G401.6 (cell line): ENCODE data around the gene PLK5.
"Not testable (repeated sequence)": the region's sequence is repeated elsewhere in the genome, so short reads cannot be mapped to it uniquely, and the experiment has no call there.

ENCODE experiments used
- FAIRE-seq: peaks from 2 replicates; lab custom pipeline; 2012; peaks lifted over from hg19 to GRCh38; lab: Jason Lieb, UNC

The PLK5 gene

GRCh38 chr19:1523412-1524286 lies at the start of gene PLK5:
Gene PLK5, plus strand, starts transcription at chr19:1524077. Its CDS starts 2,920 bp downstream, at chr19:1526997.
- no peak for FAIRE-seq

DNA sequence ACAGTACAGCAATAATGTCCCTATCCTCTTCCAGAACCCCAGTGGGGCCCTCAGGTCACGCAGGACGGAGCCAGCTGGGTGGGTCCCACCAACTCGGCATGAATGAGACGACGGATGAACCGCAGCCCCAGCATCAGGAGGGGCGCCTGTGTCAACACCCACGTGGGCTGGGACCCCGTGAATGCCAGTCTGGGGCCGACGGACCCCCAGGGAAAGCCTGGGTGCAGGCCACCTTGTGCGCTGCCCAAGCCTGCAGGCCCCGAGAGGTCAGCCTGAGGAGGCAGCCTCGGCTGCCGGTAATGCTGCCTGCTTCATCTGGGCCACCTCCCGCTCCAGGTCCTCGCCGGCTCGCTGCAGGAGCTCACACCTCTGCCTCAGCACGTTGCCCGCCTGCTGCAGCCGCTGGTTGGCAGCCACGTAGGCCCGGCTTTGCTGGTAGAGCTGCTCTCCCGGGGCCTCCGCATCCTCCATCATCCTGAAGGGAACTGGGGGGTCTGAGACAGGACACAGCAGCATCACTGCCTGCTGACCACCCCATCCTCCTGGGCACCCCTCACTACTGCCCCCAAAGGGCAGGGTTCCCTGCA lies 49.0 kb upstream of the PLK5 start:
- FAIRE-seq: no peak

- FAIRE-seq: no peak
These were observed 48.0 kb upstream of the PLK5 start for GRCh38 chr19:1475751-1476437.

DNA sequence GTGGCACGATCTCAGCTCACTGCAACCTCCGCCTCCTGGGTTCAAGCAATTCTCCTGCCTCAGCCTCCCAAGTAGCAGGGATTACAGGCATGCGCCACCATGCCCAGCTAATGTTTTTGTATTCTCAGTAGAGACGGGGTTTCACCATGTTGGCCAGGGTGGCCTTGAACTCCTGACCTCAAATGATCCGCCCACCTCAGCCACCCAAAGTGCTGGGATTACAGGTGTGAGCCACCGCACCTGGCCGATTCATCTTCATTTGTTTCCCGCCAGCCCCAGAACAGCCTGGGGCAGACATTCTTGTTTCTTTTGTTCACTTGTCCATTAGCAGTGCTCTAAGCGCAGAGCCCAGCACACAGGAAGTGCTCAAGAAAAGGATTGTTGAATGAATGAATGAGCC lies 46.8 kb upstream of the PLK5 start:
- not testable (repeated sequence) for FAIRE-seq

DNA sequence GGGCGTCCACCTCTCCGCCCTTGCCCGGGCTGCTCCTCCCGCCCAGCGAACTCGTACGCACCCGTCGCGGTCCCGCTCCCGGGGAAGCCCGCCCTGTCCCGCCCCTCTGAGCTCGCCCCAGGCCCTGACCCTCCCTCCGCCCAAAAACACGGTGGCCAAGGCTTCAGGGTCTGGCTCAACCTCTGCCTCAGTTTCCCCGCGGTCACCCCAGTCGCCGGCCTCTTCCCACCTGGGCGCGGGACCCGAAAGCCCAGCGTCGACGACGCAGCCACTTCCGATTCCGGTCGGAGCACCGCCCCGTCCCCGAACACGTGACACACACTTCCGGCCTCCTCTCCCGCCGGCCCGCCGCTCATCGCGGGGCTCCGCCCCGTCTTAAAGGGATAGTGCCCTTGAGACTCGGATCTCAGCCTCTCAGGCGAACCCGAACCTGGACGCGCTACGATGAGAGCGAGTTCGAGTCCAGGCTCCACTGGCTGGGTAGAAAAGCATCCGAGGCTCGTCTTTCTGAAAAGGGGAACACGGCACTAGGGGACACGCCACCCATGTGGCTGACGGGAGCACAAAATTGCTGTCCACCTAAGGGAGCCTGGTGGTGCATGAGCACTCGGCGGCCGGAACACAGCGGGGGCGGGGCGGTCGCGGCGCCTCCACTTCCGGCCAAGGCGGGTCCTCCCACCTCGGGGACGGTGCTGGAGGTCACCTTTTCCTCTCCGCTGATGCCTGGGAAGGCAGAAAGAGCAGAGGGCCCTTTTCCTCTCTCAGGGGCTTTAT lies 44.8 kb upstream of the PLK5 start, which contains the start of gene C19orf25:
Gene C19orf25, minus strand, starts transcription at position 282 of the 774 bp plus-strand sequence. CDS start 312 bp downstream, outside the sequence.
- peak; percentile 97 for FAIRE-seq

GRCh38 chr19:1481224-1481892 lies 42.5 kb upstream of the PLK5 start:
- no peak for FAIRE-seq

DNA sequence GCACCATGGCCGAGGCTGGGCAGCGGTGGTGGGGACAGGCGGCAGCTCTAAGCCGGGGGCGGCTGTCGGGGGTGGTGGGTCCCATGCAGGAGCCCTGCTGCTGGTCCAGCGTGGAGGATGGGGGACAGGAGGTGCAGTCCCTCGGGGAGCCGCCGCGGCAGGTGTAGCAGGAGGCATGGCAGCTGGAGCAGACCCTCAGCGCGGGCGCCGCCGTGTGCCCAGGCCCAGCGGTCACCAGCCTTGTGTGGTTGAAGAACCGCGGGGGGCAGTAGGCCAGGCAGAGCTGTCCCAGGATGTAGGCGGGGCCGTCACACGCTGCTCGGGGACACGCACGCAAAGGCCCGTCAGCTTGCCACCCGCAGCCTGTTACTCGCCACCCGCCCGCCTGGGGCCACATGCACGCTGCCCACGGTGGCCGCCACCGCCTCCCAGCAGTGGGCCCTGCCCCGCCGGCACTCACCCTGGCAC lies 42.0 kb upstream of the PLK5 start:
- FAIRE-seq: no peak

GRCh38 chr19:1482361-1483130 lies 41.3 kb upstream of the PLK5 start:
- FAIRE-seq: no peak

- FAIRE-seq: no peak
These were observed 40.5 kb upstream of the PLK5 start for GRCh38 chr19:1483131-1483978.

- no peak for FAIRE-seq
These were observed 39.9 kb upstream of the PLK5 start for GRCh38 chr19:1483979-1484428.

GRCh38 chr19:1486720-1487575 lies 36.9 kb upstream of the PLK5 start:
- FAIRE-seq: no peak

GRCh38 chr19:1487576-1488281 lies 36.1 kb upstream of the PLK5 start:
- FAIRE-seq: no peak

DNA sequence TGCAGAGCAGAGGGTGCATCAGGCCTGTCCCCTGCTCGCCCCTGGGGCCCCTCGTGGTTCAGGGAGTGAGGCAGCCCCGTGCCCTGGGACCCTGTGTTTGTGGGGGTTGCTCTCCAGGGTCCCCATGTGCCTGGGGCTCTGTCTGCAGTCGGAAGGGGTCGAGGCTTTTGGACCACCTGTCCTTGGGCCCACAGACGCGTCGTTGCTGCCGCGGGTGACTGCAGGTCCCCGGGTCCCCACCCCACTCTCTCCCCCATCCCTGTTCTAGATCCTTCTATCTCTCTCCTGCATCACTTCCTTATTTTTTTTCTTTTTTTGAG lies 35.6 kb upstream of the PLK5 start:
- no peak for FAIRE-seq

DNA sequence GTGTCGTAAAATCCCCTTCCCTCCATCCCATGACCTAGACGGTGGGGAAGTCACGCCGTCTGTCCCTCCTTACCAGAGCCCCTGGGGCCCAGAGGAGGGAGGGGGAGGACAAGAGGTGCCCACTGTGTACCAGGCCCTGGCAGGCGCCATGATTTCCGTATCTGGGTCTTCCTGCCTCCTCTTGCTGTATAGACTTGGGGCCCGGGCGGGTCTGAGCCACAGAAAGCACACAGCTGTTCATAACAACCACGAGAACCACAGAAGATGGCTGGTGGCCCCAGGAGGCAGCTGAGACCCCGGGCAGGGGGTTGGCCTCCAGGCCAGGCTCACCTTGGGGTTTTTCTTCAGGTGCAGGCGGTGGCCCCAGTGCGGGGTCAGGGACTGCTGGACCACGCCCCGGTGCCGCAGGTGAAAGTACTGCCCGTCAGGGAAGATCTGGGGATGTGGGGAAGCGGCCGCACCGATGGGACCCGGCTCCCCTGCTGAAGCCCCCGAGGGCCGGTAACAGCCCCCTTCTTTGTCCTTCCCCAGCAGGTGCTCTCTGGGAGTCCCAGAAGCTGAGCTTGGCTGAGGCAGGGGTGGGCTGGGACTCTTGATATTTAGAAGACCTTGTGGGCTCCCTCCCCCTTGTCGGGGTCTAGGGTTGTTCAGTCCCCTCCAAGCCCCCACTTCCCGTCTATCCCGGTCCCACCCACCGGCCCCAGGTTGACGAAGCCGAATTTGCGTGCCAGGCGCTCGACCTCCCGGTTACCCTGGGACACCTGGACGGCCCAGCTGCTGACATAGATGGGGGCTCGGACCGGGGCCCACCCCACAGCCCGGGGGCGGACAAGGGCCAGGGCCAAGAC lies 34.2 kb upstream of the PLK5 start:
- no peak for FAIRE-seq

DNA sequence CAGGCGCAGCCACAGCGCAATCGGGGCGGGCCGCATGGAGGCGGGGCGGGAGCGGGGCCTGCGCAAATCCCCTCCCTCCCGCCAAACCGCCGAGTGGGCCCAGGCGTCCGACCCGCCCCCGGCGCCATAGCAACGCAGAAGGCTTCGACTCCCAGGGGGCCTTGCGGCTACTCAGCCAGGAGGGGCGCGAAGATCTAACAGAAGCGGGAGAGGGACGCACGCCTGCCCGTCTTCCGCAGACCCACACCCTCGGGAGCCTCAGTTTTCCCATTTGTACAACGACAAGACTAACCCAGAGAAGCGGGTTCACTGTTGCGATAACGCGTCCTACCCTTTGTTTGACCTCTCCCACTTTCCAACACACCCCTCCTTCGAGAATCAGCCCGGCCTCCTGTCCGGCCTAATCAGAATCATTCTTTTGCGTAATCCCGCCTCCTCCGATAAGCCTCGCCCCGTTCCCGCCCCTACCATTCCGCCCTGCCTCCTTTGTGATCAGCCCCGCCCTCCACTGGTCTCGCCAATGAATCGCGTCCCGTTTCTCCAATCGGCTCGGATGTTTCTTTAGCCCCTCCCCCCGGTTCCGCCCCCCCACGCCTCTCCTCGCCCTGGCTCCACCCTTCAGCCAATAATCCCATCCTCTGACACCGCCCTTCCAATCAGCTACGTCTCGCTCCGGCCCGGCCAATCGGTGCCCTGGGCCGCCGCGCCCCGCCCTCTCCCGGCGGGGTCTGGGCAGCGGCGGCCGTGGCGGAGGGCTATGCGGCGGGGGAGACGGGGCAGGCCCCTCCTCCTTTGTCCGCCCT lies 33.4 kb upstream of the PLK5 start, which contains the start of gene PCSK4:
Gene PCSK4, minus strand, starts transcription at position 40 of the 803 bp plus-strand sequence. Its CDS starts 4 bp downstream, at position 36.
- FAIRE-seq: peak; percentile 99
